DMS153 (cell line): Measurements from ENCODE around the gene FILIP1L.
"Not testable (repeated sequence)": the region's sequence is repeated elsewhere in the genome, so short reads cannot be mapped to it uniquely, and the experiment has no call there.

Source experiments
- DNase-seq: peaks from one replicate; lab custom pipeline; 2025; lab: John Stamatoyannopoulos, UW

FILIP1L gene

GRCh38 chr3:100073714-100074307, 40.5 kb downstream of the FILIP1L start:
- no peak for DNase-seq

DNA sequence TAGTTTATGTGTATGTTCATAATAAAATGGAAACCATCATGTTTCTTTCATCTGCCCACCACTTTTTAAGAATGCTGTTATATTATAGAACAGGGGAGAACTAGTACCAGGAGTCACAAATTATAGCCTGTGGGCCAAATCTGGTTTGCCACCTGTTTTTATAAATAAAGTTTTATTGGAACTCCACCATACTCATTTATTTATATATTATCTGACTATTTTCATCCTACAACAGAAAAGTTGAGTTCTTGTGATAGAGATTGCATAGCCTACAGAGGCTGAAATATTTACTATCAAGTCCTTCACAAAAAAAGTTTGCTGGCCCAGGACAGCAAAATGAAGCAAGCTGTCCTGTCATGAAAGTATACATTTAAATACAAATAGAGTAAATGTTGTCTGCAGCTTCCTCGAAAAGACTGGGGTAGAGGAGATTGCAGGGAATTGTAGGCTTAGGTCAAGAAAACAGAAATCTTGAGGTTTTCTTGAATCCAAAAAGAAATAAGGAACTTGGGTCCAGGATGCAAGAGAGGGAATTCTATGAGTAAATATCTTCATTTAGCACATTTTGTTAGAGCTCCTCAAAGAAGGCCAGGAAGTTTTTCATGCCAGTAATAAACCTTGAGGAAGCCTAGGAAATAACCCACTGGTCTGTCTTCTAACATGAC, 41.1 kb downstream of the FILIP1L start:
- no peak for DNase-seq

DNA sequence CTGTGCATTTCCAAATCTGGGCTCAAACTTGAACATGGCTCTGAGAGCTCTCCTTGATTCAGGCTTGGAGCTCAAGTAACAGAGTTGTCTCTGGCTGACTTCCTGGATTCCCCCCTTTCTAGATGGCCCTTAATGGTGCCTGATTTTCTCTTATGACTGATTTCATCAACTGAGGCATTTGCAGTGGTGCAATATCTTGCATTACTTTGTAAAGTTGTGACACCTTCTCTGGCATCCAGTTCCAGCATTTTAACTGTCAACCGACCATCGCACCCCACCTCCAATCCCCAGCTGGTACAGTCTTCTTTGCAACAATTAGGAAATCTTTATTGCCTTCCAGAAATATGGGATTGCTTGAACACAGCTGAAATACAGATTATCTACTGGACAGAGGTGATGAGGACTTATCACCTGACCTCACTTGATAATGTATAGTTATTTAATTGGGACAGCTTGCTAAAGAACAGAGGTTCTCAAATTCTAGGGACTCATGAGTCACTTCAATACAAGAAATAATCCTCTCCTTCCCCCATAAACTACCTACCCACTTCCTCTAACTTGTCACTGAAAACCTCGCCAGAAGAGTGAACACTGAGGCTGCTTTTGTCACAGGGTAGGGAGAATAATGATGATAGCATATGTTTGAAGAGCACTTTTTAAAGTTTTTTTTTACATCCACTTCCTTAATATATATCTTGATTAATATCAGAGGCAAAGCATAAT, 41.8 kb downstream of the FILIP1L start:
- DNase-seq: no peak

GRCh38 chr3:100069472-100069871, 44.8 kb downstream of the FILIP1L start:
- no peak for DNase-seq

- peak; percentile 50 for DNase-seq
Measured at GRCh38 chr3:100068826-100069225, 45.5 kb downstream of the FILIP1L start.

DNA sequence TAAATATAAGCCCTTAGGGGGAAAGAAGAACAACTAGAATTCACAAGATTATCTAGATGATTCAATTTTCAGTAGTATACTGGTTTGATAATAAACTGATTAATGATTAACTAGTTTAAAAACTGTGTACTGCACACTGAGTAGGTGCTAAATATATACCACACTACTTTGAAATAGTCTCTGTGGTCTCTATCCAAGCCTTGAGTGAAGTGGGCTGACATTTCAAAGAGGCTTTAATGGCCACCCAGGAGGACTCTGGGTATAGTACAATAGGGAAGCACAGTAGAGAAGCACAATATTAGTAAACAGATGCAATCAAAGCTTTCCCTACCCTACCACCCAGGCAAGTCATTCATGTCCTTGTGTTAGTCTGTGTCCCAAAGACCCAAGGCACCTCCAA, 46.7 kb downstream of the FILIP1L start:
- DNase-seq: no peak

- DNase-seq: no peak
Measured at GRCh38 chr3:100063929-100064461, 50.3 kb downstream of the FILIP1L start.

DNA sequence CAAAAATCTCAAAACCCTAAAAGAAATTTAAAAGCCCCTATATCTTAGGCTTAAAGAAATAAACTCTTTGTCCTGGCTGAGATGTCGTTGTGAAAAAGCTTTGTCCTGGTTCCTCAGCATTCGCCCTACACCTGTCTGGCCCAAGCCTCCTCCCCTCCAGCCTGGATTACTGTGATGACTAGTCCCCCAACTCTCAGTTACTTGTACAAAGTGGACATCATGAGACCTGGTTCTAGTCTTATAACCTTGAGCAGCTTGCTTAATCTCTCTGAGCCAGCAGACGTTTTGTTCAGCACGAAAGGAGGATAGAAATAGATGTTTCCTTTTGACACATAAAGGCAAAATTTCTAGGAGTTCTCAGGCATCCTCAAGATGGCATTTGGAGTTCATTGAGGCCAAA, 51.6 kb downstream of the FILIP1L start:
- DNase-seq: no peak

GRCh38 chr3:100060685-100061484, 53.4 kb downstream of the FILIP1L start:
- DNase-seq: no peak

DNA sequence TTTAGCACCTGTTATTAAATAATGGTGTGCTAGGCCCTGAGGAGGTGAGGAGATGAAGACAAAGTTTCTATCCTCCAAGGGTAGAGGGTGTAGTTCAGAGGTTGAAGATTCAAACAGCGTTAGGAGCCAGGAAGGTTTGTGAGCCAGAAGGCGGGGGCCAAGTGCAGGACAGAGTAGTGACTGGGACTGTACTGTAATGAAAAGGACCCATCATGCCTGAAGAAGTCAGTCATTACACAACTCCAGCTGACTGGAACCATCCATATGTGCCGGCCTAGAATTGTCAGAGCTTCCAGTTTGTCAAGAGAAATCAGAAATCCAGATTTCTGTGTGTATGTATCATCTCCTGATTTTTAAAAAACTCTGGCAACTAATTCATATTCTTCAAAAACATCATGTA, 54.8 kb downstream of the FILIP1L start:
- DNase-seq: no peak

- DNase-seq: no peak
Measured at GRCh38 chr3:100057716-100058575, 56.4 kb downstream of the FILIP1L start.

DNA sequence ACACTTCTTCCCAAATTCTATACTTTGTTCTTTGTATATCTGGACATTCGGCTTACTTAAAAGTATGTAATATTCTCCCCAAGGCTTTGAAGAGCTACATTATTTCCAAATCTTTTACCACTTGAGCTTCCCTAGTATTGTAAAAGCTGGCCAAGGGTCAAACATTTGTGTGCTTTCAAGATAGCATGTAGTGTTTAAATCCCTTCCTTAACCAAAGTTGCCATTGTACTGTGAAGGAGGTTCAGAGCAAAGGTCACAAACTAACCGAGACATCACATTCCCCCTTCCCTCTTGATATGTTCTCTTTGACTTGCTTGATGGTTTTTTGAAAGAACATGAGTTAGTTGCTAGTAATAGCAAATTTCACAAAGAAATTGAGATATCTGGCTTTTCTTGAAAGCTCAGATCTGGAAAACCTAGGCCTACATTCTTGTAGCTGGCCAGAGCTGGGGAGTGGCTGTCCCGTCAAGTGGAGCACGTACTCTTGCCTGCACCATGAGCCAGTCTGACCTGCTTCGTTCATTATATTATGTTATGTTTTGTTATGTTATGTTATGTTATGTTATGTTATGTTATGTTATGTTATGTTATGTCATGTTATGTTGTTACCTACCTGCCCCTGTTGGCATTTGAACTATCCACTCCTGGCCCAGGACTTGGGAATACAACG, 60.2 kb downstream of the FILIP1L start:
- no peak for DNase-seq

DNA sequence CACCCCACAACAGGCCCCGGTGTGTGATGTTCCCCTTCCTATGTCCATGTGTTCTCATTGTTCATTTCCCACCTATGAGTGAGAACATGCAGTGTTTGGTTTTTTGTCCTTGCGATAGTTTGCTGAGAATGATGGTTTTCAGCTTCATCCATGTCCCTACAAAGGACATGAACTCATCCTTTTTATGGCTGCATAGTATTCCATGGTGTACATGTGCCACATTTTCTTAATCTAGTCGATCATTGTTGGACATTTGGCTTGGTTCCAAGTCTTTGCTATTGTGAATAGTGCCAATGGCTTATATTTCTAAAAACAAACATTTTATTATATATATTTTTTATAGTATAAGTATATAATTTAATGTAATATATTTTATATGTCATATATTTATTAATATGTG, 62.8 kb downstream of the FILIP1L start:
- DNase-seq: not testable (repeated sequence)

DNA sequence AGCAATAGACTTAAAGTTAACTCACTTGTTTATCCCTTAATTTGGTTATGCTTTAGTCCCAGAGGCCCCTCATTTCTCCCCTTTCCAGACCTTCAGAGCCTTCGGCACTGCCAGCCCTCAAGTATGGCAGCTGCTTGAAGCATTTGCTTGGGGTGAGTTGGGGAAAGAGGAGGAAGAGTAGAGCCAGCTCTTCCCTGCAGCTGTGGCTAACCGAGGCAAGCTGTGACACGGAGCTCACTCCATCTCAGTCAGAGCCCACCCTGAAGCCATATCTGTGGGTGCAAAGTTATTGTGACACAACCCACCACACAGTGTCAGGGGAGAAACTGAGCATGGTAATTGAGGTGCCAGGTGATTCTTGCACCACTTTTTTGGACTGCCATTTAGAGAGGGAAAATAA, 66.1 kb downstream of the FILIP1L start:
- no peak for DNase-seq

DNA sequence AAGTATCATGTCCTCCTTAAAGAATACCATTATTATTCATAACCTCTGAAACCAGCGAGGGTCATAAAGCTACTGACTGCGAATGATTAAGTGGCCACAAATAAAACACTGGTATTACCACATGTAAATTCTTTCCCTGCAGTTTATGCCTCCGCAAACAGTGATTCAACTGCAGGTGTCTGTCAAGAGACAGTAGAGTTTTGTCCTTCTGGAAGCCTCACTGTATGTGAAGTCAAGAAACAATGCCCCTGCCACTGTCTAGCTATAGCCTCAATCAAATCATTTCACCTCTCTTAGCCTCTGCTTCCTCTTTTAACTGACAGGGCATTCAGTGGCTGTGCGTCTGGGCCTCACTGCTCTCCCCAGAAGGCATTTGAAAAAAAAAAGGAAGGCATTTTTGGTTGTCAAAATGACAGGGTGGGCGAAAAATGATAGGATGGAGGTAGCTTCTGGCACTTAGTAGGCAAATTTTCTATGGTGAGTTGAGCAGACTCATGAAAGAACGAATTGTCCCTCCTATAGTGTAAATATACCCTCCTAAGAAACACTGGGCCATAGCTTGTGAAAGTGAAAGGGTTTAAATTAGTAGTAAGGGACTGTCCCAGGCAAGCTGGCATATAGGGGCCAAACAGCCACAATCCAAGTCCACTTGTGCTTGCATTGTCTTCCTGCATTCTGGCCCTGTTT, 66.7 kb downstream of the FILIP1L start:
- peak; percentile 68 for DNase-seq

DNA sequence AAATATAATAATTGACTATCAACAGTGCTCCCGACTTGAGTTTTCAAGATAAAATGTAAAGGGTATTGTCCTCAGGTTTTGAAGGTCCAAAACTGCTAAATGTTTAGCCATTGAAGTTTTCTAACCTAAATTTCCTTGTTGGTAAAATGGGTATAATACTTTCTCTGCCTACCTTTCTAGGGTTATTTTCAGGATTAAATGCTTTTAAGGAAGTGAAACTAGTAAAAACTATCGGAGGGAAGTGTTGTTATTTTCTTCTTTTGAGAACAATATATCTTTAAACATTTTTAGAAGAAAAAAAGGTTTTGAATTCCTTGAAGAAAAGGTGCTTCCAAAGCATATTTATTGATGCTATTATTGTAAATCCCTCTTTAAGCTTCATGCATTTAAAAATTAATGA, 67.3 kb downstream of the FILIP1L start:
- no peak for DNase-seq

DNA sequence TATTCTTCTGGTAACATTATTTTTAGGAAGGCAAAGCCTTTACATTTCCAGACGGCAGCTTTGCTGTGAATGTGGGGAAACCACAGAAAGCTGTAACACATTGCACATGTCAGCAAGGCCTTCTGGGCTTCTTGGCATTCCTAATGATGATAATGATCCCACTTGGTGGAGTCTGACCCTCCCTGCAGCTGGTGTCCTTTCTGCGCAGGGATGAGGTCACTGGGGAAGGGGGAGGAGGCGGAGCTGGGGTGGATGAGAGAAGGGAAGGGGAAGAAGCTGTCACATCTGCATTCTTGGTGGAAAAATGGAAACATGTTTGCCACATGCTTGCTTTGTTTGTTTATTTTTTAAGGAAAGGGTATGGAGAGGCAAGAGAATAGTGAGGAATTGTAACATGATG, 68.6 kb downstream of the FILIP1L start:
- DNase-seq: no peak

- no peak for DNase-seq
Measured at GRCh38 chr3:100044369-100044768, 69.9 kb downstream of the FILIP1L start.

DNA sequence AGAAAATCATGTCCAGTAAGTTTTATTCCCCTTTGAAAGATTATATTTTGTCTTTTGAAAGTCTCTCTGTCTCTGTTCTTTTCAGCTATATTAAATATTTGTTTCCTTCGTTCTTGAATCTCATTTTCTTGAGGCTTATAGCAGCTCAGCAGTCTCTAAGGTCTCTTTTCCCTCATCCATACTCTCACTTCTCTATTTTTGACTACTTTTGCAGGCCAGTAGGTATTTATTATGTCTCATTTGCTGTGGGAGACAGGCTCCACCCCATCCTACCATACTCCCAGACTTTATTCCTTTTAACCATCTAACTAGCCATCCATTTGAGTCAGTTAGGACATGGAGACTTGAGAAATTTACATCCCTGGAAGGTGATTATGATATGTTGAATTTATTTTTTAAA, 71.0 kb downstream of the FILIP1L start:
- DNase-seq: no peak
